ENCODE results near the gene UROS.

GRCh38 chr10:125848857-125849256, 25.8 kb upstream of the UROS start:
- TF ChIP-seq CTCF (conservative IDR thresholded peaks at IDR 0.05 in 1 of 2, IDR thresholded peaks at IDR 0.05 in 1 of 2; ENCODE audit: extremely low read depth in 1 of 2, insufficient read depth in 1 of 2, low read depth in 1 of 2, low read length in 2 of 2) (no peak), EZH2 (IDR thresholded peaks at IDR 0.05; ENCODE audit: borderline replicate concordance, low read length) (no peak)
